PC-3 (cell line): ENCODE data around the gene CUL4A. TPM values are rescaled to one million over a fixed set of nuclear protein-coding genes. Genes with fewer than 3 reads are reported as not detected.

Source experiments
- ATAC-seq: fragments of 200-7000 bp; cut with Tn5 transposase; 2 replicates; pipeline ENCODE4 v1.9.1; 2020; ENCODE audit warnings: mild to moderate bottlenecking, moderate library complexity
- BruUV-seq: library from RNA; stranded (reverse); fragments of 400-500 nt; replicated peaks from 2 replicates; lab custom pipeline; 2021; lab: Mats Ljungman, UMichigan
- CTCF ChIA-PET: fragments of 300-600 bp; sonication (Branson Sonifier 250); formaldehyde crosslinking; loops from one replicate; lab custom pipeline; 2022; ENCODE audit warnings: antibody characterized with exemption; lab: Charles Lee
- POLR2A ChIA-PET: fragments of 300-600 bp; sonication (Branson Sonifier 250); formaldehyde crosslinking; loops from one replicate; lab custom pipeline; 2022; ENCODE audit warnings: antibody characterized with exemption; ENCODE audit not compliant: unreplicated experiment; lab: Charles Lee
- DNase-seq: peaks from one replicate; pipeline ENCODE4 v3.0.0-alpha.2; 2015
- H2AFZ ChIP-seq: fragments of 300-600 bp; sonication (generic); 2 replicates; pipeline ENCODE4 v1.6.0; 2016; ENCODE audit warnings: antibody characterized with exemption, low read length
- H3F3A ChIP-seq: fragments of 300-600 bp; sonication (generic); one replicate; pipeline ENCODE4 v1.6.0; 2017; ENCODE audit warnings: antibody characterized with exemption, low read length, control low read depth, mild to moderate bottlenecking; ENCODE audit not compliant: unreplicated experiment
- H3K27ac ChIP-seq: fragments of 300-600 bp; sonication (generic); 2 replicates; pipeline ENCODE4 v1.5.1; 2016; ENCODE audit warnings: mild to moderate bottlenecking, low read length
- H3K27me3 ChIP-seq: fragments of 300-600 bp; sonication (generic); 2 replicates; pipeline ENCODE4 v1.6.1; 2016; ENCODE audit warnings: low read length, mixed read lengths
- H3K36me3 ChIP-seq: fragments of 300-600 bp; sonication (generic); 2 replicates; pipeline ENCODE4 v1.6.1; 2016; ENCODE audit warnings: low read depth, mixed run types, low read length, mixed read lengths
- H3K4me1 ChIP-seq: fragments of 300-600 bp; sonication (generic); 2 replicates; pipeline ENCODE4 v1.5.1; 2016; ENCODE audit warnings: low read length; ENCODE audit not compliant: insufficient read depth
- H3K4me2 ChIP-seq: fragments of 300-600 bp; sonication (generic); 2 replicates; pipeline ENCODE4 v1.6.0; 2016; ENCODE audit warnings: low read length
- H3K4me3 ChIP-seq: fragments of 300-600 bp; sonication (generic); 2 replicates; pipeline ENCODE4 v1.5.1; 2016; ENCODE audit warnings: mild to moderate bottlenecking, low read length, mixed read lengths
- H3K79me2 ChIP-seq: fragments of 300-600 bp; sonication (generic); 2 replicates; pipeline ENCODE4 v1.6.1; 2017; ENCODE audit warnings: low read length, mixed read lengths
- H3K9ac ChIP-seq: fragments of 300-600 bp; sonication (generic); 2 replicates; pipeline ENCODE4 v1.6.0; 2016; ENCODE audit warnings: mild to moderate bottlenecking, low read length
- H3K9me2 ChIP-seq: fragments of 300-600 bp; sonication (generic); replicated peaks from 2 replicates; pipeline ENCODE4 v1.6.1; 2016; ENCODE audit warnings: mixed run types, low read length, mixed read lengths
- H3K9me3 ChIP-seq: fragments of 300-600 bp; sonication (generic); 2 replicates; pipeline ENCODE4 v1.6.1; 2016; ENCODE audit warnings: low read length, mixed read lengths
- H4K20me1 ChIP-seq: fragments of 300-600 bp; sonication (generic); 2 replicates; pipeline ENCODE4 v1.6.1; 2016; ENCODE audit warnings: low read length, mixed read lengths
- EZH2 ChIP-seq: fragments of 300-600 bp; sonication (generic); IDR thresholded peaks from one replicate; pipeline ENCODE4 v1.6.1; 2017; ENCODE audit warnings: antibody characterized with exemption, mild to moderate bottlenecking, low read length; ENCODE audit not compliant: unreplicated experiment
- EZH2phosphoT487 ChIP-seq: fragments of 300-600 bp; sonication (generic); IDR thresholded peaks from 2 replicates; pipeline ENCODE4 v1.6.1; 2018; ENCODE audit warnings: mild to moderate bottlenecking, antibody characterized with exemption, low read length, borderline replicate concordance
- intact Hi-C: fragments of 100-400 bp; cut with micrococcal nuclease; formaldehyde crosslinking; loops from 2 replicates; pipeline ENCODE4 v1.9.0; 2023
- total RNA-seq: library from RNA; depleted of rRNA; stranded (reverse); fragments of >200 nt; gene quantifications from 2 replicates; pipeline ENCODE4 v1.2.3, GENCODE V29; 2014
- TF ChIP-seq, protein P1 (sequence below): fragments of 300-600 bp; sonication (generic); conservative IDR thresholded peaks from 2 replicates; pipeline ENCODE4 v1.5.1; 2017; ENCODE audit warnings: antibody characterized with exemption, low read depth, mild to moderate bottlenecking, low read length

The CUL4A gene
- total RNA-seq, 1 experiment from 2014 or later, result 82.4 TPM

DNA sequence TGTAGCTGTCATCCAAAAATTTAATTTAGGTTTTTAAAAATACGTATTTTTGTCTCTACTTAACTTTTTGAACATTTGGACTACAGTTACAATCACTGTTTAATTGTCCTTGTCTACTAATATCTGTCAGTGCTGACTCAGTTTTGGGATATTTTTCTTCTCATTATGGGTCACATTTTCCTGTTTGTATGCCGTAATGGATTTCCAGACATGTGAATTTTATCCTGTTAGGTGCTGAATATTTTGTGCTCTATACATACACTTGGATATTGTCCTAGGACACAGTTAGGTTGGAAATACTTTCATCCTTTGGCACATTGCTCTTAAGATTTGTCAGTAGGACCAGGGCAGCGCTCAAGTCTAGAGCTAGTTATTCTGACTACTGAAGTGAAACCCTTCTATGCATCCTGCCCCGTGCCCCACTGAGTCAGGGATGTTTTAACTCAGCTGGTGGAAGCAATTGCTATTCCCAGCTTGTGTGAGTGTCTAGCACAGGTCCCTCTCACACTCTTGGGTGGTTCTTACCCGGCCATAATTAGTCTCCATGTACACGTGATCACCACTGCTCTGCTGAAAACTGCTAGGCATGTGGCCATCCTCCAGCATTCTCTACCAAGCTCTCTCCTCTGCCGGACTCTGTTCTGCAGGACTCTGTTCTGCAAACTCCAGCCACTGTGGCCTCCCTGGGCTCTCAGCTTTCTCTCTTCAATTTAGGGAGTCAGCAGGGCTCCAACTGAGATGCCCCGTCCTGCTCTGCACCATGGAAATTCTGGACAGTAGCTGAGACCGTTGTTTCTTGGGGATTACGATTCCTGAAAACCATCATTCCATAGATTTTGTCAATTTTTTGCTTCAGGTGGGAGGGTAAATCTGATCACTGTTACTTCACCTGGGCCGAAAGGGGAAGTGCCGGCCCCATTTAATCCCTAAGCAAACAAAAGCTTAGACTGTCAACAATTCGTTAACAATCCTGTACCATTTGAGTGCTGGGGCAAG, 39.8 kb upstream of the CUL4A start:
- TF ChIP-seq EZH2 (no peak), EZH2phosphoT487 (no peak)
- TF ChIP-seq, protein P1, sequence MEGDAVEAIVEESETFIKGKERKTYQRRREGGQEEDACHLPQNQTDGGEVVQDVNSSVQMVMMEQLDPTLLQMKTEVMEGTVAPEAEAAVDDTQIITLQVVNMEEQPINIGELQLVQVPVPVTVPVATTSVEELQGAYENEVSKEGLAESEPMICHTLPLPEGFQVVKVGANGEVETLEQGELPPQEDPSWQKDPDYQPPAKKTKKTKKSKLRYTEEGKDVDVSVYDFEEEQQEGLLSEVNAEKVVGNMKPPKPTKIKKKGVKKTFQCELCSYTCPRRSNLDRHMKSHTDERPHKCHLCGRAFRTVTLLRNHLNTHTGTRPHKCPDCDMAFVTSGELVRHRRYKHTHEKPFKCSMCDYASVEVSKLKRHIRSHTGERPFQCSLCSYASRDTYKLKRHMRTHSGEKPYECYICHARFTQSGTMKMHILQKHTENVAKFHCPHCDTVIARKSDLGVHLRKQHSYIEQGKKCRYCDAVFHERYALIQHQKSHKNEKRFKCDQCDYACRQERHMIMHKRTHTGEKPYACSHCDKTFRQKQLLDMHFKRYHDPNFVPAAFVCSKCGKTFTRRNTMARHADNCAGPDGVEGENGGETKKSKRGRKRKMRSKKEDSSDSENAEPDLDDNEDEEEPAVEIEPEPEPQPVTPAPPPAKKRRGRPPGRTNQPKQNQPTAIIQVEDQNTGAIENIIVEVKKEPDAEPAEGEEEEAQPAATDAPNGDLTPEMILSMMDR, result no peak
- no TSS peak for BruUV-seq

DNA sequence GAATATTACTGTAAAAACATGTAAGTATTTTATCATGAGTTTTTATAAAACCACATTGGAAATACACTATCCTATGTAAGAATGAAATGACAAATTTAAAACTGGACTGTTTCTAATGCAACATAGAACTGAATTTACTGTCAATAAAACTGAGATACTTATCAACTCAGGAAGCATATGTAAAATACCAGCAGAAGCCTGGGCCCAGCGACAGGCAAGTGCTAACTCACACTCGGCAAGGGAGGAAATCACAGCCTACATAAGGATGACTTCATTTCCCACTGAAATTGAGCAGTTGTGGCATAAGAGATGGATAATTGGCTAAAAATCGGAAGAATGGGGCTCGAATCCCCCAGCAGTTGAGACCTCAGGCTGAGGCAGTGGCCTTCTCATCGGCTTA, 38.9 kb upstream of the CUL4A start:
- H3K79me2 ChIP-seq, result no peaks in the 10 kb centered on the region
- H4K20me1 ChIP-seq, result no peaks in the 10 kb centered on the region
- H3K27ac ChIP-seq, result no peak overlapping the region
- no peak overlapping the region for H2AFZ ChIP-seq
- H3K27me3 ChIP-seq, result no peaks in the 10 kb centered on the region
- ChIA-PET CTCF (no interaction called here), POLR2A (no interaction called here)
- DNase-seq (no peak), ATAC-seq (no peak)
- H3F3A ChIP-seq, result no peaks in the 10 kb centered on the region
- TF ChIP-seq EZH2phosphoT487 (no peak), EZH2 (no peak)
- TF ChIP-seq, protein P1, result no peak
- H3K4me2 ChIP-seq, result no peak overlapping the region
- H3K4me1 ChIP-seq, result no peaks in the 10 kb centered on the region
- no peaks in the 10 kb centered on the region for H3K9me2 ChIP-seq
- no peaks in the 10 kb centered on the region for H3K9me3 ChIP-seq
- no peaks in the 10 kb centered on the region for H3K36me3 ChIP-seq
- H3K4me3 ChIP-seq, result no peak overlapping the region
- no peak overlapping the region for H3K9ac ChIP-seq
- BruUV-seq, result no TSS peak
- intact Hi-C loops, result no loop called here

More for the DNA sequence above, 39.8 kb upstream of the CUL4A start:
- no peaks in the 10 kb centered on the region for H3F3A ChIP-seq
- H3K36me3 ChIP-seq, result no peaks in the 10 kb centered on the region
- no peak overlapping the region for H2AFZ ChIP-seq
- no peak overlapping the region for H3K27ac ChIP-seq
- CTCF ChIA-PET, result no interaction called here
- DNase-seq (no peak), ATAC-seq (no peak)
- intact Hi-C loops, result no loop called here
- H3K27me3 ChIP-seq, result no peaks in the 10 kb centered on the region
- H3K4me3 ChIP-seq, result no peak overlapping the region
- POLR2A ChIA-PET, result no interaction called here
- H3K79me2 ChIP-seq, result no peaks in the 10 kb centered on the region
- H3K9ac ChIP-seq, result no peak overlapping the region
- H4K20me1 ChIP-seq, result no peaks in the 10 kb centered on the region
- no peaks in the 10 kb centered on the region for H3K9me3 ChIP-seq
- H3K4me2 ChIP-seq, result no peak overlapping the region
- H3K9me2 ChIP-seq, result no peaks in the 10 kb centered on the region
- H3K4me1 ChIP-seq, result no peaks in the 10 kb centered on the region
